Naive thymus-derived CD8-positive, alpha-beta T cell (primary cell): Measurements from ENCODE around the gene UAP1L1. TPM values are rescaled to one million over a fixed set of nuclear protein-coding genes. Genes with fewer than 3 reads are reported as not detected.

Source experiments
- ATAC-seq, 2 donors: fragments of 150-1000 bp; cut with Tn5 transposase in 1 of 2; sonication (Bioruptor Pico), chemical (Tn5 transposase) in 1 of 2; 1 replicate in 1 of 2; 2 replicates in 1 of 2; pipeline ENCODE4 v1.10.0; 2021; ENCODE audit warnings: mild to moderate bottlenecking in 2 of 2, moderate library complexity in 2 of 2
- POLR2A ChIA-PET: fragments of 350-600 bp; sonication (Branson Sonifier 250); formaldehyde crosslinking; loops from one replicate; lab custom pipeline; 2021; ENCODE audit warnings: antibody characterized with exemption; lab: Charles Lee
- DNase-seq, 10 donors: peaks; one replicate each; pipeline versions ENCODE4 v3.0.0 to v3.0.0-alpha.2; 2020 to 2022
- H3K27ac Mint-ChIP-seq, 10 donors: one replicate each; pipeline ENCODE4 v1.8.0; 2020 to 2022; ENCODE audit warnings: mild to moderate bottlenecking in 10 of 10, mixed read lengths in 10 of 10, moderate library complexity in 4 of 10, inconsistent platforms in 1 of 10
- H3K27me3 Mint-ChIP-seq, 5 donors: one replicate each; pipeline ENCODE4 v1.8.0; 2021 to 2022; ENCODE audit warnings: mixed read lengths in 5 of 5
- H3K36me3 Mint-ChIP-seq, 3 donors: one replicate each; pipeline ENCODE4 v1.8.0; 2020 to 2022; ENCODE audit warnings: mixed read lengths in 3 of 3, mild to moderate bottlenecking in 2 of 3, inconsistent platforms in 1 of 3
- H3K4me1 Mint-ChIP-seq, 4 donors: one replicate each; pipeline ENCODE4 v1.8.0; 2021 to 2022; ENCODE audit warnings: mixed read lengths in 4 of 4
- H3K4me3 Mint-ChIP-seq, 10 donors: one replicate each; pipeline ENCODE4 v1.8.0; 2020 to 2022; ENCODE audit warnings: mild to moderate bottlenecking in 10 of 10, mixed read lengths in 10 of 10, moderate library complexity in 6 of 10, inconsistent platforms in 1 of 10
- H3K9me3 Mint-ChIP-seq, 9 donors: one replicate each; pipeline ENCODE4 v1.8.0; 2020 to 2022; ENCODE audit warnings: mixed read lengths in 9 of 9, mild to moderate bottlenecking in 3 of 9, inconsistent platforms in 1 of 9, moderate library complexity in 1 of 9
- polyA plus RNA-seq, 3 donors: library from polyadenylated mRNA; unstranded; fragments of 300-500 nt; fragmentation: Illumina TruSeq; gene quantifications; one replicate each; pipeline ENCODE4 v1.2.3, GENCODE V29; 2021
- total RNA-seq, 8 experiments: library from RNA in 2 of 8; stranded (reverse) in 2 of 8; gene quantifications; one replicate each; pipeline ENCODE4 v1.2.3 and lab custom pipeline; 2021 to 2026

Gene UAP1L1
- total and polyA plus RNA-seq, 5 experiments from 2014 or later: 2.3 to 28.7 (median 7.8) TPM

DNA sequence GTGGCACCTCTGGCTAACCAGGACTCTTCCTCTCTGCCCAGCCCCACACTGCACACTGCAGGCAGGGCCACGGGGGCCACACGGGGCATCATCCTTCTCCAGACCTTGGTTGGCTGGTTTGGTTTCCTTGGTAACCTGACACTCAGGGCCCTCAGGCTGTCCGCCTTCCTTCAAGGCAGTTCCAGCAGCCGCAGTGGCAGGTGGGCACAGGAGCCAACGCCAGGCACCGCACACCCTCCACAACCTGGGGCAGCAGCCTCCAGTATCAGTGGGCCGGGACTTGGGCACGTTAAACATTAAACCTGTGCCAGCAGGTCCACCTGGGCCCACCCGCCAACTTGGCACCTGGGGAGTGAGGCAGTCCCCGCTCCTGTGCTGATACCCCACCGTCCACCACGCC is 33.3 kb upstream of the UAP1L1 start:
- peaks cover 0 to 38% (median 8%) of the 10 kb centered on the region in 5 donors for H3K27me3 Mint-ChIP-seq
- H3K27ac Mint-ChIP-seq: no peak overlapping the region
- H3K36me3 Mint-ChIP-seq: peaks cover 0 to 2% (median 0%) of the 10 kb centered on the region in 3 donors
- H3K9me3 Mint-ChIP-seq: no peaks in the 10 kb centered on the region
- peak overlapping the region in 2 of 10 donors; percentile 74 to 79 for H3K4me3 Mint-ChIP-seq
- peaks cover 3 to 23% (median 17%) of the 10 kb centered on the region in 4 donors for H3K4me1 Mint-ChIP-seq
- ATAC-seq: no peak
- DNase-seq: no peak
- POLR2A ChIA-PET: interaction anchor here (1.7 kb wide), 1 partner anchor 26 kb away, joined by 5 read pairs; the partner anchor contains the start of gene SAPCD2

DNA sequence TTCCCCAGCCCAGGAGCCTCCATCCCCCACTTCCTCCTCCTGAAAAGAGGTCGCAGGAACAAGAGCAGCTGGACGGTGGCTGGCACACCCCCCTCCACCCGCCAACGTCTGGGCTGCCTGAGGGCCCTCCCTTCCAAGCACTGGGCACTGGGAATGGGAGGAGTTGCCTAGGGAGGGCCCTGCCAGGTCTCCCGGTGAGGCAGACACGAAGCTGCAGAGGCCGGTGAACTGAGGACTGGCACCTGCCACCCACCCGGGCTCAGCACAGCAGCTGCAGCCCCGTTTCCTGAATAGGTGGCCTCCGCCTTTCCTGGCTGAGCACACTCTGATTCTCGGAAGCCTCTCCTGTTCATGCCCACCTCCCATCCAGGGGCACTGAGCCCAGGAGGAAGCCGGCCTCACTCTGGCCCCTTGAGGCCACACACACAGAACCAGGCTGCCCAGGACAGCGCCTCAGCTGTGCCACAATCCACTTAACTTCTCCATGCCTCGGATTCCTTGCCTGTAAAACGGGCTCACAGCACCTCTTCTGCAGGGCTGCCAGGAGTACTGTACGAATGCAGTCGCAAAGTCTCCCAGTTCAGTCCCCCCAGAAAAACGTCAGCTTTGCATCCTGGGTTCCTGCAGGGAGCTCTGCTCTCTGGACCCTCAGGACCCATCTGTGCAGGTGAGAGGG is 32.7 kb upstream of the UAP1L1 start:
- H3K4me3 Mint-ChIP-seq: peak overlapping the region; percentile 59 to 82 (median 72)
- peaks cover 0 to 40% (median 10%) of the 10 kb centered on the region in 5 donors for H3K27me3 Mint-ChIP-seq
- peak overlapping the region in 3 of 10 donors; percentile 21 to 58 (median 53) for H3K27ac Mint-ChIP-seq
- DNase-seq (no peak), ATAC-seq (peak; percentile 15 to 40)
- peaks cover 5 to 23% (median 18%) of the 10 kb centered on the region in 4 donors for H3K4me1 Mint-ChIP-seq
- no peaks in the 10 kb centered on the region for H3K9me3 Mint-ChIP-seq
- POLR2A ChIA-PET: interaction anchor here (1.4 to 1.7 kb wide), 2 partner anchors 9 to 25 kb away, joined by 4 to 5 read pairs; partner anchors contain the start of gene SAPCD2
- peaks cover 0 to 2% (median 0%) of the 10 kb centered on the region in 3 donors for H3K36me3 Mint-ChIP-seq

DNA sequence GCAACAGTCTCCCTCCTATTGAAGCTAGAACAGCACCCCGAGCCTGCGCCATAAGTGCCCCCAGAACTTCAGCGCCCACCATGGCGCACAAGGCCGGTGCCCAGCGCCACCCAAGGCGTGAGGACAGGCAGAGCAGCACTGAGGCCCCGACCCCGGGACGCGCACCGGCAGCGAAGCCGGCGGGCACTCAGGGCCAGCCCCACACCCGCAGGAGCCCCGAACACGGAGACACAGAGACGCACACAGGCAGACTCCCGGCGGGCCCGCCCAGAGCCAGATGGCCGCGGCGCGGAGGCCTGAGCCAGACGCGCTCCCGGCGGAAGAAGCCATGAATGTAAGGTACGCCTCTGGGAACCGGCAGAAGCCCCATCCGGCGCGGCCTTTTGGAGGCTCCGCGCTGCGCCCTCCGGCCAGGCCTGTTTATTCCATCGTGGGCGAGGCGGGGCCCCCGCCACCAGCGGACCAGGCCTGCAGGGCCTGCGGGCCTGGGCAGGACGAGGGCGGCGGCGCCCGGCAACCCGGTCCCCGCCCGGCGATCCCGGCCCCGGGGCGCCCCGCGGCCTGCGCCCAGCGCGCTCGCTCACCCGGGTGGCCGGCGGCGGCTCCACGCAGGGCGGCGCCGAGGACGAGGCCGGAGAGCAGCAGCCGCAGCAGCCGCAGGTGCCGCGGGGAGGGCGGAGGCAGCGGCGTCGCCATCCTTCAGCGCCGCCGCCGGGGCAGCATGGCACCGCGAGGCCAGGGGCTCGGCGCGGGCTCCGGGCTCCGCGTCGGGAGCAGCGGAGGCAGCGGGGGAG is 31.8 kb upstream of the UAP1L1 start:
- ATAC-seq (peak; percentile 31 to 35), DNase-seq (no peak)
- H3K4me1 Mint-ChIP-seq: peaks cover 5 to 24% (median 20%) of the 10 kb centered on the region in 4 donors
- H3K4me3 Mint-ChIP-seq: peak overlapping the region; percentile 59 to 82 (median 72)
- POLR2A ChIA-PET: interaction anchor here (1.4 to 1.7 kb wide), 2 partner anchors 10 to 24 kb away, joined by 4 to 5 read pairs; partner anchors contain the start of gene SAPCD2
- H3K9me3 Mint-ChIP-seq: no peaks in the 10 kb centered on the region
- peaks cover 3 to 48% (median 19%) of the 10 kb centered on the region in 5 donors for H3K27me3 Mint-ChIP-seq
- H3K27ac Mint-ChIP-seq: no peak overlapping the region
- H3K36me3 Mint-ChIP-seq: peaks cover 0 to 5% (median 0%) of the 10 kb centered on the region in 3 donors

DNA sequence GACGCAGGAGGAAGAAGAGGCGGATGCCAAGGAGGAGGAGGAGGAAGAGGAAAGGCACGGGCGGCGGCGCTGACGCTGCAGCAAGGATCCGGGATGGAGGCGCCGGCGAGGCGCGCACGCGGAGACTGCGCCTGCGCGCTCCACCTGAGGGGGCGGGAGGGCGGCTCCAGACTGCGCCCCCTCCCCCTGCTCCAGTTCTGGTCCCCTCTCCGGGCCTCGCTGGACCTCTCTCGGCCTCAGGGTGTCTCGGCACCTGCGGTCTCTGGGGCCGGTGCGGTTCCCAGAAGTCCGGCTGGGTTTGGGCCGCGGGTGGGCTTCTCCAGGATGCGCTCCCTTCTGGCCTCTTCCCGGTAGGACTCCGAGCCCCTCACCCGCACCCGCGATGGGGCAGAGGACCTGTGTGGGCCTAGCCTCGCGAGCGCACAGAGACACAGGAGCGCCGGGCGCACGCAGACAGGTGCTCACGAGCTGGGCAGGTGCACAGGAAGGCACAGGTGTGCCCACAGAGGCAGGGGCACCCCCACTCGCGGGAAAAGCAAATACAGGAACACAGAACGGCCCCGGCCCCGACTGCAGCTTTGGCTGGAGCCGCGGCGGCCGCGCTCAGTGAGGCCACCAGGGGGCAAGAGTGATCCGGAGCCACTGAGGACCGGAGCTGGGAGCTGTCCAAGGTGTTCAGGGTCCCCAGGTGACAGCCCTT is 31.1 kb upstream of the UAP1L1 start, which contains the start of gene NPDC1:
Gene NPDC1 (minus strand): TSS at position 90 of the 700 bp plus-strand sequence. CDS start 188 bp downstream, outside the sequence.
- Mint-ChIP-seq H3K4me1 (peaks cover 5 to 24% (median 20%) of the 10 kb centered on the region in 4 donors), H3K9me3 (no peaks in the 10 kb centered on the region), H3K27me3 (peaks cover 3 to 52% (median 21%) of the 10 kb centered on the region in 5 donors), H3K27ac (peak within 1 kb of the TSS in 2 of 10 donors; percentile 13 to 45), H3K4me3 (peak within 1 kb of the TSS; percentile 59 to 82 (median 72)), H3K36me3 (peaks cover 0 to 5% (median 0%) of the 10 kb centered on the region in 3 donors)
- peak; percentile 56 to 87 (median 75) for DNase-seq
- ATAC-seq: peak; percentile 82 to 89
- POLR2A ChIA-PET: interaction anchor here (0.5 to 1.5 kb wide), 7 partner anchors 9 to 238 kb away, joined by 3 to 7 read pairs (median 4); partner anchors contain the start of genes MAN1B1, RABL6 and SAPCD2

DNA sequence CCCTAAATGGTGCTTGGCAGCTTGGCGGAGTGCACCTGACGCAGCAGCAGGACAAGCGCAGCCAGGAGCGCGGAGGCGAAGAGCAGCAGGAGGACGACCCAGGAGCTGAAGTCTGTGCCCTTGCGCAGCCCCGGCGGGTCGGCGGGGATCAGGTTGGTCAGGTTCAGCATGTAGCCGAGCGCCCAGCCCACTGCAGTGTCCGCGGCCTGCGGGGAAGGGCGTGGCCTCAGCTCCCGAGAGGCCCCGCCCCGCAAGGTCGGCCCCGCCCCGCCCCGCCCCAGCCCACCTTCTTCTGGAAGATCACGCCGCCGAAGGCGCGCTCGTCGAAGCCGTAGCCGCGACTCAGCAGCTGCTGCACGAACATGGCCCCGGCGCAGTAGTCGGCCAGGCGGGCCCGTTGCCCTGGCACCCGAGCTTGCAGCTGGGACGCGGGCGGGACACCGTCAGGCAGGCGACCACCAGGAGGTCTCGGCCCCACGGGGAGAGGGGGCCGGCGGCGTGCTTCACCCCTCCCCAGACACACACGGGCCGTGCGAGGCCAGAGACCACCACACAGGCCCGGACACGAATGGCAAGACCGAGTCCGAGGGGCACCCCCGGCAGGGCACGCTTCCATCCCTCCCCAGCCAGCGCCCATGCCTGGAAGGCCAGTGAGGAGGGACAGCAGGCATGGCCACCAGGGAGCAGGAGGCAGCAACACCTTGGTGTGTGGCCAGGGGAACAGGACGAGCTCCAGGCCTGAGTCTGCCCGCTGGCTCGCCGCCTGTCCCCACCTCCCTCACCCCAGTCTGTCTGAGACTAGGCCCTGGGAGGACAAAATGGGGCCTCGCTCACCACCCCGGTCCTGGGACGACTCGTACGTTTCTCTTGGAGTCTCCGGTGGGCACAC is 28.4 kb upstream of the UAP1L1 start:
- POLR2A ChIA-PET: no interaction called here
- Mint-ChIP-seq H3K9me3 (no peaks in the 10 kb centered on the region), H3K4me1 (peaks cover 5 to 23% (median 18%) of the 10 kb centered on the region in 4 donors), H3K27ac (no peak overlapping the region), H3K36me3 (peaks cover 0 to 5% (median 0%) of the 10 kb centered on the region in 3 donors), H3K4me3 (peak overlapping the region in 1 of 10 donors; percentile 33), H3K27me3 (peaks cover 3 to 57% (median 21%) of the 10 kb centered on the region in 5 donors)
- DNase-seq (peak in 1 of 10 donors; percentile 4), ATAC-seq (no peak)

DNA sequence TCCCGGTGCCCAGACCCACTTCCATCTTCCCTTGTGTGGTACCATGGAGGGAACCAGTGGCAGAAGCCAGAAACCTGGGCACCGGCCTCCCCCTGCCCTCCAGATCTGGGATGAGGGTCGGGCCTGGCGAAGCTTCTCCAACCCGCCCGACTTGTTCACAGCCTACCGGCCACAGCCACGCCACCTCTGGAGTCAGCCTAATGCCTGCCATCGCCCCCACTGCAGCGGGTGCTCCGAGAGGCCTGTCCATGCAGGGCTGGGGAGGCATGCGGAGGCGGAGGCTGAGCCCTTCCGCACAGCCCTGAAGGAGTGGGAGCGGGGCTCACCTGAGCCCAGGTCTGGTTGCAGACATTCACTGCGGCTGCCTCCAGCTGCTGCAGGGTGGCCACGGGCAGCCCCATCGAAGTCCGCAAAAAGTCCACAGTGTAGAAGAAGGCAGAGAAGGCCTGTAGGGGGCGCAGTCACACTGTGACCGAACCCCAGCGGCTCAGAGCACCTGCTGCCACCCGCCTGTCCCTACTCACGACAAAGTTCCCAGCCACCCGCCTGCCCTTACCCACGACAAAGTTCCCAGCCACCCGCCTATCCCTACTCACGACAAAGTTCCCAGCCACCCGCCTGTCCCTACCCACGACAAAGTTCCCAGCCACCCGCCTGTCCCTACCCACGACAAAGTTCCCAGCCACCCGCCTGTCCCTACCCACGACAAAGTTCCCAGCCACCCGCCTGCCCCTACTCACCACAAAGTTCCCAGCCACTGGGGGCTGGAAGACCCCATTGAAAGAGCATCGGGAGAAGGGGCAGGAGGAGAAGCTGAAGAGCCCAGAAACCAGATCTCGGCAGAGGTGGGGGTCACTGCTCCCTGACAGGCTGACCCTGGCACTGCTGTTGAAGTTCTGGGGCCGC is 27.5 kb upstream of the UAP1L1 start:
- Mint-ChIP-seq H3K27me3 (peaks cover 3 to 53% (median 21%) of the 10 kb centered on the region in 5 donors), H3K4me1 (peaks cover 4 to 14% (median 10%) of the 10 kb centered on the region in 4 donors), H3K36me3 (peaks cover 0 to 5% (median 0%) of the 10 kb centered on the region in 3 donors), H3K9me3 (no peaks in the 10 kb centered on the region), H3K4me3 (peak overlapping the region in 3 of 10 donors; percentile 11 to 48 (median 33)), H3K27ac (peak overlapping the region in 2 of 10 donors; percentile 54 to 72)
- POLR2A ChIA-PET: no interaction called here
- ATAC-seq (peak; percentile 21 to 42), DNase-seq (peak in 5 of 10 donors; percentile 35 to 51 (median 49))

DNA sequence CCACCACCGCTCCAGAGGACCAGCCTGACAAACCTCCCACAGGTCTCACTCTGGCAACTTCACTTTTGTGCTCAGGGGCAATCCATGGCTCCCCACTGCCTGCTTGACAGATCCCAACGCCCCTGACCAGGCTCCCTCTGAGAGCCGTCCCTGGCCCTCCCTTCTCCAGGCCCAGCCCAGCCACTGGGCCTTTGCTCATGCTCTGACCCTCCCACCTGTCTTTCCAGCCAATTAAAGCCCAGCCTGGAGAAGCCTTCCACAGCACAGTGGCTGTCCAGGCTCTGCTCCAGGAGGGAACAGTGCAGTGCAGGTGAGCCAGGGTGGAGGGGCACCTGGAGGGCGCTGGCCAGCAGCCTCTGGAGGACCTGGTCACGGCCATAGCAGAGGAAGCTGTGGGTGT is 26.7 kb upstream of the UAP1L1 start:
- H3K4me1 Mint-ChIP-seq: peaks cover 2 to 8% (median 5%) of the 10 kb centered on the region in 4 donors
- DNase-seq: peak in 1 of 10 donors; percentile 7
- POLR2A ChIA-PET: no interaction called here
- ATAC-seq: no peak
- H3K4me3 Mint-ChIP-seq: no peak overlapping the region
- peaks cover 3 to 49% (median 21%) of the 10 kb centered on the region in 5 donors for H3K27me3 Mint-ChIP-seq
- no peaks in the 10 kb centered on the region for H3K9me3 Mint-ChIP-seq
- H3K27ac Mint-ChIP-seq: no peak overlapping the region
- H3K36me3 Mint-ChIP-seq: peaks cover 0 to 5% (median 0%) of the 10 kb centered on the region in 3 donors

DNA sequence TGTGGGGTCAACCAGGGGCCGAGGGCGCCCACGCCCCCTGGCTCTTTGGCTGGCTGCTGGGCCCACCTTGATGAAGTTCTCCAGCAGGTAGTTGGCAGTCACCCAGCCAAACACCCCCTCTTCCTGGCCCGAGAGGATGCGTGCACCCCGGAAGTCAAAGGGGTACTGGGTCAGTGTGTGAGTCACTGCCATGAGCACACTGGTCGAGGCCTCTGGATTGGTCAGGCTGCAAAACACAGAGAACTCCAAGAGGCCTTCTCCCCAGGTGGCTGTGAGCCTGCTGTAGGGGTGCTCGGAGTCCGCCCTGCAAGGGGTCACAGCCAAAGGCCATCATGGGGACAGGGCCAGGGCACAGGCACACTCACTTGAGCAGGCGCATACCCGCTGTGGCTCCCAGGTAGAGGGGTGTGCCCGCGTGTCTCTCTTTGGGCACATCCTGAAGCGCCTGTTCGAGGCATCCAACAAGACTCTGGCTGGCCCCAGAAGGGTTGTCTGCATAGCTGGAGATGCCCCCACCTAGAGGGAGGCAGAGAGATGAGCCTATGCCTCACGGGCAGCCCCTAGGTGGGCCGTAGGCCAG is 26.1 kb upstream of the UAP1L1 start:
- no peak for ATAC-seq
- H3K27ac Mint-ChIP-seq: no peak overlapping the region
- H3K9me3 Mint-ChIP-seq: no peaks in the 10 kb centered on the region
- peaks cover 3 to 49% (median 20%) of the 10 kb centered on the region in 5 donors for H3K27me3 Mint-ChIP-seq
- POLR2A ChIA-PET: no interaction called here
- no peak for DNase-seq
- no peak overlapping the region for H3K4me3 Mint-ChIP-seq
- peaks cover 2 to 8% (median 4%) of the 10 kb centered on the region in 4 donors for H3K4me1 Mint-ChIP-seq
- peaks cover 0 to 5% (median 0%) of the 10 kb centered on the region in 3 donors for H3K36me3 Mint-ChIP-seq

DNA sequence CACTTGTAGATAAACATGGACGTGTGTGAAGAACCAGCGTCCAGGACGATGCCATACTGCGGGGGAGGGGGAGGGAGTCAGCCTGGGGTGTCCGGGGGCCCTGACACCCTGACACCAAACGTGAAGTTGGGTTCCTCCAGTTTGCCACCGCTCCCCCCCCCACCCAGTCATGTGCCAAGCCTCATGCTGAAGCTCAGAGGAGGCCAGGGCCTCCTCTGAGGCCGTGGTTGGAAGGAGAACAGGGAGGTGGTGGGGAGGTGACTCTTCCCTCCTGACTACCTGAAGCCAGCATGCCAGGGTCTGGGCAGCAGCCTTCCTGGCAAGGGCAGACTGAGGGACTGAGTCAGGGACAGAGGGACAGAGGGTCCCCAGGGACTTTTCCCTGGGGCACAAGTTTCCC is 25.0 kb upstream of the UAP1L1 start:
- Mint-ChIP-seq H3K27ac (no peak overlapping the region), H3K27me3 (peaks cover 3 to 40% (median 17%) of the 10 kb centered on the region in 5 donors), H3K36me3 (peaks cover 0 to 3% (median 0%) of the 10 kb centered on the region in 3 donors), H3K9me3 (no peaks in the 10 kb centered on the region), H3K4me1 (peaks cover 0 to 8% (median under 1%) of the 10 kb centered on the region in 4 donors), H3K4me3 (no peak overlapping the region)
- POLR2A ChIA-PET: interaction anchor here (0.7 to 1.2 kb wide), 2 partner anchors 18 to 355 kb away, joined by 3 to 4 read pairs; partner anchors contain the start of gene SAPCD2
- ATAC-seq (no peak), DNase-seq (no peak)
